Calu3 (cell line): ENCODE measurements around the gene DNTT. TPM values are rescaled to one million over a fixed set of nuclear protein-coding genes. Genes with fewer than 3 reads are reported as not detected.

Source experiments
- BruUV-seq: library from RNA; stranded (reverse); fragments of 400-500 nt; replicated peaks from 2 replicates; lab custom pipeline; 2021; lab: Mats Ljungman, UMichigan
- CTCF ChIA-PET: fragments of 300-600 bp; sonication (Branson Sonifier 250); formaldehyde crosslinking; loops from one replicate; lab custom pipeline; 2022; ENCODE audit warnings: antibody characterized with exemption; lab: Charles Lee
- DNase-seq: peaks from one replicate; pipeline ENCODE4 v3.0.0; 2022
- H3K27ac Mint-ChIP-seq: one replicate; pipeline ENCODE4 v1.8.0; 2022; ENCODE audit warnings: mixed read lengths; ENCODE audit not compliant: unreplicated experiment
- H3K27me3 Mint-ChIP-seq: one replicate; pipeline ENCODE4 v1.8.0; 2022; ENCODE audit warnings: mixed read lengths; ENCODE audit not compliant: unreplicated experiment
- H3K36me3 Mint-ChIP-seq: one replicate; pipeline ENCODE4 v1.8.0; 2022; ENCODE audit warnings: mild to moderate bottlenecking, moderate library complexity, mixed read lengths; ENCODE audit not compliant: insufficient read depth, unreplicated experiment
- H3K4me1 Mint-ChIP-seq: one replicate; pipeline ENCODE4 v1.8.0; 2022; ENCODE audit warnings: mild to moderate bottlenecking, low read depth, mixed read lengths; ENCODE audit not compliant: unreplicated experiment
- H3K4me3 Mint-ChIP-seq: one replicate; pipeline ENCODE4 v1.8.0; 2022; ENCODE audit warnings: mild to moderate bottlenecking, low read depth, moderate library complexity, mixed read lengths; ENCODE audit not compliant: unreplicated experiment
- H3K9me3 Mint-ChIP-seq: one replicate; pipeline ENCODE4 v1.8.0; 2022; ENCODE audit warnings: low read depth, mixed read lengths; ENCODE audit not compliant: unreplicated experiment
- intact Hi-C: fragments of 100-400 bp; cut with micrococcal nuclease; formaldehyde crosslinking; loops from one replicate; pipeline ENCODE4 v1.10.0; 2022; ENCODE audit not compliant: unreplicated experiment
- total RNA-seq: library from RNA; stranded (reverse); gene quantifications from 2 replicates; pipeline ENCODE4 v1.2.3, GENCODE V29; 2022
- TF ChIP-seq, protein P1 (sequence below): fragments of 200-600 bp; IDR thresholded peaks from one replicate; pipeline ENCODE4 v1.8.0; 2022; ENCODE audit warnings: antibody characterized with exemption; ENCODE audit not compliant: unreplicated experiment

Gene DNTT
- total RNA-seq, 1 experiment from 2014 or later = not detected

GRCh38 chr10:96287392-96288105 lies 16.7 kb upstream of the DNTT start:
- H3K36me3 Mint-ChIP-seq = no peaks in the 10 kb centered on the region
- intact Hi-C loops = loop anchor here (5.0 kb wide), 1 partner anchor 40 kb away; no protein-coding TSS in a partner anchor
- no TSS peak for BruUV-seq
- H3K4me1 Mint-ChIP-seq = peaks cover 40% of the 10 kb centered on the region
- H3K27me3 Mint-ChIP-seq = no peaks in the 10 kb centered on the region
- CTCF ChIA-PET = interaction anchor here (1.3 kb wide), 2 partner anchors 17 to 58 kb away, joined by 3 to 36 read pairs; no protein-coding TSS in a partner anchor
- peak overlapping the region; percentile 22 for H3K4me3 Mint-ChIP-seq
- peak overlapping the region; percentile 53 for H3K27ac Mint-ChIP-seq
- TF ChIP-seq, protein P1, sequence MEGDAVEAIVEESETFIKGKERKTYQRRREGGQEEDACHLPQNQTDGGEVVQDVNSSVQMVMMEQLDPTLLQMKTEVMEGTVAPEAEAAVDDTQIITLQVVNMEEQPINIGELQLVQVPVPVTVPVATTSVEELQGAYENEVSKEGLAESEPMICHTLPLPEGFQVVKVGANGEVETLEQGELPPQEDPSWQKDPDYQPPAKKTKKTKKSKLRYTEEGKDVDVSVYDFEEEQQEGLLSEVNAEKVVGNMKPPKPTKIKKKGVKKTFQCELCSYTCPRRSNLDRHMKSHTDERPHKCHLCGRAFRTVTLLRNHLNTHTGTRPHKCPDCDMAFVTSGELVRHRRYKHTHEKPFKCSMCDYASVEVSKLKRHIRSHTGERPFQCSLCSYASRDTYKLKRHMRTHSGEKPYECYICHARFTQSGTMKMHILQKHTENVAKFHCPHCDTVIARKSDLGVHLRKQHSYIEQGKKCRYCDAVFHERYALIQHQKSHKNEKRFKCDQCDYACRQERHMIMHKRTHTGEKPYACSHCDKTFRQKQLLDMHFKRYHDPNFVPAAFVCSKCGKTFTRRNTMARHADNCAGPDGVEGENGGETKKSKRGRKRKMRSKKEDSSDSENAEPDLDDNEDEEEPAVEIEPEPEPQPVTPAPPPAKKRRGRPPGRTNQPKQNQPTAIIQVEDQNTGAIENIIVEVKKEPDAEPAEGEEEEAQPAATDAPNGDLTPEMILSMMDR = no peak
- no peaks in the 10 kb centered on the region for H3K9me3 Mint-ChIP-seq
- DNase-seq = no peak

DNA sequence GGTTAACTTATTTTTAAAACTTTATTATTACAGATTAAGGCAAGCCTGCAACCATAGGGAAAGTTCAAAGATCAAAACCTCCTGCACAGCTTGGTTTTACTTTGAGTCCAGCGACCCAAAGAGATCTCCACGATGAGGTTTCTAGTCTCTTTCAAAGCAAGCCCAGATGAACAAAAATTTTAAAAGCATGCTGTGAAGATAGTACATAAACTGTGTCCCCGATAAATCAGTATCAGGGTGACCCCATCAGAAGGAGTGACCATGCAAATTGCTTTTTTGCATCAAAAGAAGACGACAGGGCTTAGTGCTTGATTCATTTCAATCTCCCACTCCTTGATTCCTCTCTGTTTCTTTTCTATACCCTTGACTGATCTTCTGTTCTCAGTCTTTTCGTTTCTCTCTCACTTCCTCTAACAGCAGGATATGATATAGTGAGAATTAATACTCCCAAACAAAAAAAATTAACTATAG lies 16.0 kb upstream of the DNTT start:
- CTCF ChIA-PET = interaction anchor here (1.3 kb wide), 1 partner anchor 59 kb away, joined by 36 read pairs; no protein-coding TSS in a partner anchor
- peak overlapping the region; percentile 22 for H3K4me3 Mint-ChIP-seq
- no peaks in the 10 kb centered on the region for H3K27me3 Mint-ChIP-seq
- peaks cover 34% of the 10 kb centered on the region for H3K4me1 Mint-ChIP-seq
- no peaks in the 10 kb centered on the region for H3K36me3 Mint-ChIP-seq
- intact Hi-C loops = loop anchor here (5.0 kb wide), 1 partner anchor 41 kb away; no protein-coding TSS in a partner anchor
- H3K27ac Mint-ChIP-seq = peak overlapping the region; percentile 53
- DNase-seq = no peak
- H3K9me3 Mint-ChIP-seq = no peaks in the 10 kb centered on the region
- TF ChIP-seq, protein P1 = no peak
- BruUV-seq = no TSS peak

DNA sequence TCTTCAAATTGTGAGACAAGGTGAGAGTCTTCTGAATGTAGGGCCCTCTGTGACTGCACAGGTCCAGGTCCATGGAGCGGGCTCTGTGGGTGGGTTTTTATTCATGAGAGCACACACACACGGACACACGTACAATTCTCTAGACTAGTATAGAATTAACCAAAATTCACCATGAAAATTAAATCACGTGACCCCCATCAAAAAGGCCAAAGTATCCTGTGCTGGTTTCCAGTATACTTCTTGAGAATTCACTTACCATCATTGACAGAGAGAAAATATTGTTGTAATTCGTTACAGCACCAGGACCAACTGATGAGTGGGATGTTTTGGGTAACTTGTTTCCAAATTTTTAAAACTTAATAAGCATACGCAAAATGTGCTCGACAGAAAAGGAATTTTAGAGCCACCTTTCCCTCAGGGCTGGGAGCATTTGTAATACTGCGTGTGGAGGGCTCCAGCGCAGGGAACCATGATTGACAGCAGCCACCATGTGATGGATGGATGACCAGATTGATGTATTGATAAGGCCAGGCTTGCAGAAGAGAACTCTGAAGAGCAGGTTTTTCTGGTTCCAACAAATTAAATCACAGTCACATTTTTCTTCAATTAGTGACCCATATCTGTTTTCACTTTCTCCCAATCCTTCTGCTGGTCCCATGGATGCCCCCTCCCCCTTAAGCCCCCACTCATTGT lies 14.9 kb upstream of the DNTT start:
- Mint-ChIP-seq H3K4me1 (peaks cover 28% of the 10 kb centered on the region), H3K9me3 (no peaks in the 10 kb centered on the region), H3K27me3 (no peaks in the 10 kb centered on the region), H3K4me3 (no peak overlapping the region), H3K36me3 (no peaks in the 10 kb centered on the region), H3K27ac (no peak overlapping the region)
- CTCF ChIA-PET = no interaction called here
- TF ChIP-seq, protein P1 = no peak
- DNase-seq = no peak
- BruUV-seq = no TSS peak
- intact Hi-C loops = loop anchor here (5.0 kb wide), 1 partner anchor 42 kb away; no protein-coding TSS in a partner anchor

DNA sequence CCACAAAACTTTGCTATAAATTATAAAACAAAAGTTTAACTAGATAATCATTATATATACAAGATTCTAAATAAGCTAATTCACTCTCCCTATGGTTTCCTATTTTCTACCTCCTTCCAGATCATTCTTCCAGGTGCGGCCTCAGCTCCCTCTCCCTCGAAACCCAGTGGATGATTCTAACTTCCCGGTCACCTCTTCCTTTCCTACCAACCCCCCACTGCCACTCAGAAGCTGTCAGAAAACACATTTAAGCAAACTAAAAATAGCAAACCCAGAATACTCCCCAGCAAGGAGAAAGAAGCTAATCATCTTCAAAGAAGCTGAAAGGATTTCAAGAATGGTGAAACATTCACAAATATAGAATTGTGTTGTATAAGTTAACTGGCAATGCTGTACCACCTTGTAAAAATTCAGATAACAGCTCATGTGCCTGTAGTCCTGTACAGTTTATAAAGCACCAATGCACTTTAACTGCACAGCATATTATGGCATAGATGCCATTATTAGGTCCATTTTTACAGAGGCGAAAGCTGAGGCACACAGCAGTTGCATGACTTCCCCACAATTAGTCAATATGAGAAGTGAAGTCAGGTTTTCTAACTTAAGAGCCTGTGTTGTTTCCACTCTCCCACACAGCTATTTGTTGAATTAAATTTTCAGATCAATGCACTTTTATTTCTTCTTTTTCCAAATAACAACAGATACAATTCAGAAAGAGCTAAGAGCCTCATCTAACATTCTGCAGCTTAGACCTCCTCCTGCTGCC lies 13.7 kb upstream of the DNTT start:
- TF ChIP-seq, protein P1 = no peak
- BruUV-seq = no TSS peak
- Mint-ChIP-seq H3K36me3 (no peaks in the 10 kb centered on the region), H3K27me3 (peaks cover 6% of the 10 kb centered on the region), H3K27ac (no peak overlapping the region), H3K9me3 (no peaks in the 10 kb centered on the region), H3K4me1 (peaks cover 28% of the 10 kb centered on the region), H3K4me3 (no peak overlapping the region)
- DNase-seq = no peak
- CTCF ChIA-PET = interaction anchor here (0.7 to 7.4 kb wide), 3 partner anchors 29 to 274 kb away, joined by 3 to 55 read pairs (median 3); no protein-coding TSS in a partner anchor
- intact Hi-C loops = no loop called here
